Neural progenitor cell (in vitro differentiated cells): ENCODE measurements around the gene SMOC2.

Experiments used
- CTCF ChIP-seq: fragments of 200-600 bp; sonication (generic); IDR thresholded peaks from 2 replicates; pipeline ENCODE4 v1.5.1; 2017; ENCODE audit warnings: antibody characterized with exemption, mild to moderate bottlenecking
- EZH2phosphoT487 ChIP-seq: fragments of 200-600 bp; sonication (generic); IDR thresholded peaks from 2 replicates; pipeline ENCODE4 v1.6.1; 2017; ENCODE audit warnings: antibody characterized with exemption

DNA sequence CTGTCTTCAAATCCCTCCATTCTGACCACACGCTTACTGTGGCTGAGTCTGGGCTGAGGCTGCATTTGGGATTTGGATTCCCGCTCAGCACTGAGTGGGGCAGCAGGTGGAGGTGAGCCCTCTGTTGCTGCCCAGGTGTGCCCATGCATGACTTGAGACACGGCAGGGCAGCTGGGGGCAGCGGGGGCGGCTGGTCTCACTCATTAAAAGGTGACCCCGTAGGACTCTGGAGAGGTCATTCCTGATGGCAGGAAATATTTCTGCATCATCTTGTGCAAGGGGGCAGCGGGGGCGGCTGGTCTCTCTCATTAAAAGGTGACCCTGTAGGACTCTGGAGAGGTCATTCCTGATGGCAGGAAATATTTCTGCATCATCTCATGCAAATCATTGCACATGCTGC, 49.8 kb downstream of the SMOC2 start:
- TF ChIP-seq CTCF = no peak
- no peak for TF ChIP-seq EZH2phosphoT487
